ENCODE results near the gene NXPE1. TPM values are rescaled to one million over a fixed set of nuclear protein-coding genes. Genes with fewer than 3 reads are reported as not detected.
A peak's percentile ranks its signal among the peaks of the same experiment; 100 is the strongest.

The NXPE1 gene
- total RNA-seq, 1 donor from 2014 or later, result not detected

DNA sequence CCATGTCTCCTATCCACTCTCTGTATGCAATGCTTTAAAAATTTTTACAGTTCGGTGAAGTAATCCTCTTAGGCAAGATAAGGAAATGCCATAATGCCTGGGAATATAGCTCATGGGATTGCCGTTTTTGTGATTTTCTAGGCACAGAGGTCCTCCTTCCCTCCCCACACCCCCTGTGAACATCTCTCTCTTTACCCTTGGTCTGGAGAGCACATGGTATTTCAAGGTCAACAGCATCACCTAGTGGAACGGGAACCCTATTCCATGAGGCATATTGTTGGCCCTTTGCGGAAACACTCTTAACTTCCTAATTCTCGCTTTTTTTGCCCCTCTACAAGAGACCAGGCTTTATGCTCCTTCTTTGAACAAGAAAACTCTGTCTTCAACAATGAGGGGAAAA lies 27.1 kb upstream of the NXPE1 start:
- no peaks in the 10 kb centered on the region for H3K4me1 Mint-ChIP-seq (ENCODE audit: unreplicated experiment)
- peaks cover 2% of the 10 kb centered on the region for H3K27me3 Mint-ChIP-seq (ENCODE audit: unreplicated experiment)
- H3K27ac Mint-ChIP-seq (ENCODE audit: unreplicated experiment), result no peak overlapping the region
- no peak for TF ChIP-seq CTCF (IDR thresholded peaks at IDR 0.05; ENCODE audit: unreplicated experiment)
- peak overlapping the region; percentile 18 for H3K4me3 Mint-ChIP-seq (ENCODE audit: unreplicated experiment)
- peaks cover 23% of the 10 kb centered on the region for H3K9me3 Mint-ChIP-seq (ENCODE audit: unreplicated experiment)
- H3K36me3 Mint-ChIP-seq (ENCODE audit: low read depth, unreplicated experiment), result peaks cover 25% of the 10 kb centered on the region
- DNase-seq (ENCODE audit: low spot score), result no peak

- Mint-ChIP-seq H3K27ac (ENCODE audit: unreplicated experiment) (no peak overlapping the region), H3K4me1 (ENCODE audit: unreplicated experiment) (no peaks in the 10 kb centered on the region), H3K9me3 (ENCODE audit: unreplicated experiment) (no peaks in the 10 kb centered on the region), H3K36me3 (ENCODE audit: low read depth, unreplicated experiment) (no peaks in the 10 kb centered on the region), H3K4me3 (ENCODE audit: unreplicated experiment) (no peak overlapping the region), H3K27me3 (ENCODE audit: unreplicated experiment) (peaks cover 3% of the 10 kb centered on the region)
- TF ChIP-seq CTCF (IDR thresholded peaks at IDR 0.05; ENCODE audit: unreplicated experiment), result no peak
- no peak for DNase-seq (ENCODE audit: low spot score)
These were observed 12.0 kb upstream of the NXPE1 start for GRCh38 chr11:114571712-114572111.

- H3K36me3 Mint-ChIP-seq (ENCODE audit: low read depth, unreplicated experiment), result no peaks in the 10 kb centered on the region
- H3K9me3 Mint-ChIP-seq (ENCODE audit: unreplicated experiment), result no peaks in the 10 kb centered on the region
- no peak for TF ChIP-seq CTCF (IDR thresholded peaks at IDR 0.05; ENCODE audit: unreplicated experiment)
- no peak overlapping the region for H3K27ac Mint-ChIP-seq (ENCODE audit: unreplicated experiment)
- no peak for DNase-seq (ENCODE audit: low spot score)
- H3K4me3 Mint-ChIP-seq (ENCODE audit: unreplicated experiment), result no peak overlapping the region
- H3K4me1 Mint-ChIP-seq (ENCODE audit: unreplicated experiment), result no peaks in the 10 kb centered on the region
- H3K27me3 Mint-ChIP-seq (ENCODE audit: unreplicated experiment), result no peaks in the 10 kb centered on the region
These were observed 10.1 kb upstream of the NXPE1 start for GRCh38 chr11:114569801-114570200.

GRCh38 chr11:114566276-114566675 lies 6.6 kb upstream of the NXPE1 start:
- no peak overlapping the region for H3K4me3 Mint-ChIP-seq (ENCODE audit: unreplicated experiment)
- H3K27ac Mint-ChIP-seq (ENCODE audit: unreplicated experiment), result no peak overlapping the region
- H3K36me3 Mint-ChIP-seq (ENCODE audit: low read depth, unreplicated experiment), result no peaks in the 10 kb centered on the region
- H3K27me3 Mint-ChIP-seq (ENCODE audit: unreplicated experiment), result no peaks in the 10 kb centered on the region
- no peaks in the 10 kb centered on the region for H3K4me1 Mint-ChIP-seq (ENCODE audit: unreplicated experiment)
- no peaks in the 10 kb centered on the region for H3K9me3 Mint-ChIP-seq (ENCODE audit: unreplicated experiment)
- DNase-seq (ENCODE audit: low spot score), result no peak
- no peak for TF ChIP-seq CTCF (IDR thresholded peaks at IDR 0.05; ENCODE audit: unreplicated experiment)

GRCh38 chr11:114564831-114565230 lies 5.2 kb upstream of the NXPE1 start:
- no peak overlapping the region for H3K27ac Mint-ChIP-seq (ENCODE audit: unreplicated experiment)
- no peak overlapping the region for H3K4me3 Mint-ChIP-seq (ENCODE audit: unreplicated experiment)
- no peaks in the 10 kb centered on the region for H3K9me3 Mint-ChIP-seq (ENCODE audit: unreplicated experiment)
- DNase-seq (ENCODE audit: low spot score), result no peak
- peaks cover under 1% of the 10 kb centered on the region for H3K4me1 Mint-ChIP-seq (ENCODE audit: unreplicated experiment)
- no peaks in the 10 kb centered on the region for H3K36me3 Mint-ChIP-seq (ENCODE audit: low read depth, unreplicated experiment)
- H3K27me3 Mint-ChIP-seq (ENCODE audit: unreplicated experiment), result peaks cover 1% of the 10 kb centered on the region
- TF ChIP-seq CTCF (IDR thresholded peaks at IDR 0.05; ENCODE audit: unreplicated experiment), result no peak
